ENCODE measurements around the gene PGS1. TPM values are rescaled to one million over a fixed set of nuclear protein-coding genes. Genes with fewer than 3 reads are reported as not detected.

The PGS1 gene
- total RNA-seq, 6 experiments from 2014 or later: 20.2 to 26.1 (median 24.5) TPM

- Mint-ChIP-seq H3K27ac (no peak overlapping the region), H3K4me3 (no peak overlapping the region), H3K27me3 (ENCODE audit: insufficient read depth) (no peaks in the 10 kb centered on the region; the same call in 1 of the 2 replicates), H3K4me1 (ENCODE audit: low read depth) (peaks cover 33% of the 10 kb centered on the region), H3K9me3 (no peaks in the 10 kb centered on the region), H3K36me3 (ENCODE audit: low read depth) (peaks cover 11% of the 10 kb centered on the region; the same call in 1 of the 2 replicates)
- no peak for DNase-seq
- no peak for TF ChIP-seq CTCF (IDR thresholded peaks at IDR 0.05)
These were observed 30.9 kb downstream of the PGS1 start for GRCh38 chr17:78409191-78409928.

GRCh38 chr17:78411241-78411857, 32.9 kb downstream of the PGS1 start:
- TF ChIP-seq CTCF (IDR thresholded peaks at IDR 0.05): no peak
- peaks cover 27% of the 10 kb centered on the region for H3K4me1 Mint-ChIP-seq (ENCODE audit: low read depth)
- no peak for DNase-seq
- no peak overlapping the region for H3K27ac Mint-ChIP-seq
- H3K9me3 Mint-ChIP-seq: no peaks in the 10 kb centered on the region
- peaks cover 5% of the 10 kb centered on the region; the same call in 1 of the 2 replicates for H3K36me3 Mint-ChIP-seq (ENCODE audit: low read depth)
- no peaks in the 10 kb centered on the region for H3K27me3 Mint-ChIP-seq (ENCODE audit: insufficient read depth)
- H3K4me3 Mint-ChIP-seq: no peak overlapping the region

- H3K27ac Mint-ChIP-seq: peak overlapping the region; percentile 31; the same call in 1 of the 2 replicates
These were observed 34.0 kb downstream of the PGS1 start for GRCh38 chr17:78412403-78412802.

GRCh38 chr17:78414178-78415162, 36.0 kb downstream of the PGS1 start:
- peaks cover 23% of the 10 kb centered on the region for H3K4me1 Mint-ChIP-seq (ENCODE audit: low read depth)
- no peaks in the 10 kb centered on the region for H3K27me3 Mint-ChIP-seq (ENCODE audit: insufficient read depth)
- peaks cover 5% of the 10 kb centered on the region; the same call in 1 of the 2 replicates for H3K36me3 Mint-ChIP-seq (ENCODE audit: low read depth)
- no peak overlapping the region for H3K4me3 Mint-ChIP-seq
- no peaks in the 10 kb centered on the region for H3K9me3 Mint-ChIP-seq
- no peak for DNase-seq
- no peak for TF ChIP-seq CTCF (IDR thresholded peaks at IDR 0.05)
- peak overlapping the region; percentile 45; the same call in 1 of the 2 replicates for H3K27ac Mint-ChIP-seq

More at GRCh38 chr17:78412403-78412802, 34.0 kb downstream of the PGS1 start:
- no peaks in the 10 kb centered on the region for H3K9me3 Mint-ChIP-seq
- peaks cover 5% of the 10 kb centered on the region; the same call in 1 of the 2 replicates for H3K36me3 Mint-ChIP-seq (ENCODE audit: low read depth)
- no peak for DNase-seq
- H3K4me1 Mint-ChIP-seq (ENCODE audit: low read depth): peaks cover 27% of the 10 kb centered on the region
- peak; percentile 74 for TF ChIP-seq CTCF (IDR thresholded peaks at IDR 0.05)
- no peak overlapping the region for H3K4me3 Mint-ChIP-seq
- no peaks in the 10 kb centered on the region for H3K27me3 Mint-ChIP-seq (ENCODE audit: insufficient read depth)
